SK-N-SH treated with all-trans-retinoic acid at 6 μM for 48 hours (cell line): ENCODE data around the gene GART.

Experiments
- BACH2 ChIP-seq: fragments of 250-450 bp; sonication (Bioruptor Pico); IDR thresholded peaks from 2 replicates; pipeline ENCODE4 v1.9.0; 2021; ENCODE audit warnings: mild to moderate bottlenecking, borderline replicate concordance
- CSDC2 ChIP-seq: fragments of 250-450 bp; sonication (Bioruptor Pico); IDR thresholded peaks from 2 replicates; pipeline ENCODE4 v1.5.0; 2020; ENCODE audit warnings: mild to moderate bottlenecking, moderate library complexity
- CSRNP3 ChIP-seq: fragments of 250-450 bp; sonication (Bioruptor Pico); IDR thresholded peaks from 2 replicates; pipeline ENCODE4 v1.5.1; 2021; ENCODE audit warnings: mild to moderate bottlenecking, moderate library complexity
- PPARA ChIP-seq: fragments of 250-450 bp; sonication (Bioruptor Pico); IDR thresholded peaks from 2 replicates; pipeline ENCODE4 v1.5.0; 2020; ENCODE audit warnings: mild to moderate bottlenecking, borderline replicate concordance
- RARB ChIP-seq: fragments of 250-450 bp; sonication (Bioruptor Pico); IDR thresholded peaks from 2 replicates; pipeline ENCODE4 v1.8.0; 2021; ENCODE audit warnings: mild to moderate bottlenecking, moderate library complexity
- SNAI2 ChIP-seq: fragments of 250-450 bp; sonication (Bioruptor Pico); IDR thresholded peaks from 2 replicates; pipeline ENCODE4 v1.5.0; 2020; ENCODE audit warnings: mild to moderate bottlenecking, moderate library complexity
- TOX ChIP-seq: fragments of 250-450 bp; sonication (Bioruptor Pico); IDR thresholded peaks from 2 replicates; pipeline ENCODE4 v1.8.0; 2021; ENCODE audit warnings: mild to moderate bottlenecking, moderate library complexity, borderline replicate concordance
- TSHZ2 ChIP-seq: fragments of 250-450 bp; sonication (Bioruptor Pico); IDR thresholded peaks from 2 replicates; pipeline ENCODE4 v1.5.0; 2020; ENCODE audit warnings: mild to moderate bottlenecking, moderate library complexity
- ZFP3 ChIP-seq: fragments of 250-450 bp; sonication (Bioruptor Pico); IDR thresholded peaks from 2 replicates; pipeline ENCODE4 v1.5.0; 2020; ENCODE audit warnings: mild to moderate bottlenecking, moderate library complexity
- ZFP30 ChIP-seq: fragments of 450-650 bp; formaldehyde crosslinking; IDR thresholded peaks from 2 replicates; pipeline ENCODE4 v1.5.0; 2022; ENCODE audit warnings: mild to moderate bottlenecking, moderate library complexity
- ZNF565 ChIP-seq: fragments of 450-650 bp; formaldehyde crosslinking; conservative IDR thresholded peaks from 2 replicates; pipeline ENCODE4 v1.5.0; 2020; ENCODE audit warnings: low read depth, mild to moderate bottlenecking, moderate library complexity
- TF ChIP-seq, protein P1 (sequence below): fragments of 250-450 bp; sonication (Bioruptor Pico); IDR thresholded peaks from 2 replicates; pipeline ENCODE4 v1.8.0; 2020; ENCODE audit warnings: mild to moderate bottlenecking, moderate library complexity, borderline replicate concordance
- TF ChIP-seq, protein P2 (sequence below): fragments of 250-450 bp; sonication (Bioruptor Pico); IDR thresholded peaks from 2 replicates; pipeline ENCODE4 v1.8.0; 2021; ENCODE audit warnings: low read depth, mild to moderate bottlenecking, moderate library complexity, borderline replicate concordance

DNA sequence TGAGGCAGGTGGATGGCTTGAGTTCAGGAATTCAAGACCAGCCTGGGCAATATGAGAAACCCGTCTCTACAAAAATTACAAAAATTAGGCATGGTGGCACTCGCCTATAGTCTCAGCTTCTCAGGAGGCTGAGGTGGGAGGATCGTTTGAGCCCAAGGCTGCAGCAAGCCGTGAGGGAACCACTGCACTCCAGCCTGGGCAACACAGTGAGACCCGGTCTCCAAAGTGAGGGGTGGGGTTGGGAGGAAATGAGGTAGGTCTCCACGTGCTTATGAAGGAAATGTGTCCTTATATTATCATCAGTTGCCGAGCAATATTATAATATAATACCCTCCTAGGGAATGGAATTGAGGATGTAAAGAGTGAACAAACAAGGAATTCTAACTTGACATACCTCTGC, 64.9 kb downstream of the GART start:
- TF ChIP-seq CSRNP3 (no peak), RARB (CRISPR knock-in tag) (no peak), ZFP30 (CRISPR knock-in tag) (no peak), TSHZ2 (CRISPR knock-in tag) (no peak), TOX (CRISPR knock-in tag) (no peak), SNAI2 (no peak), ZNF565 (CRISPR knock-in tag) (no peak), ZFP3 (CRISPR knock-in tag) (no peak), PPARA (CRISPR knock-in tag) (no peak), CSDC2 (no peak), BACH2 (no peak)
- TF ChIP-seq, protein P1, sequence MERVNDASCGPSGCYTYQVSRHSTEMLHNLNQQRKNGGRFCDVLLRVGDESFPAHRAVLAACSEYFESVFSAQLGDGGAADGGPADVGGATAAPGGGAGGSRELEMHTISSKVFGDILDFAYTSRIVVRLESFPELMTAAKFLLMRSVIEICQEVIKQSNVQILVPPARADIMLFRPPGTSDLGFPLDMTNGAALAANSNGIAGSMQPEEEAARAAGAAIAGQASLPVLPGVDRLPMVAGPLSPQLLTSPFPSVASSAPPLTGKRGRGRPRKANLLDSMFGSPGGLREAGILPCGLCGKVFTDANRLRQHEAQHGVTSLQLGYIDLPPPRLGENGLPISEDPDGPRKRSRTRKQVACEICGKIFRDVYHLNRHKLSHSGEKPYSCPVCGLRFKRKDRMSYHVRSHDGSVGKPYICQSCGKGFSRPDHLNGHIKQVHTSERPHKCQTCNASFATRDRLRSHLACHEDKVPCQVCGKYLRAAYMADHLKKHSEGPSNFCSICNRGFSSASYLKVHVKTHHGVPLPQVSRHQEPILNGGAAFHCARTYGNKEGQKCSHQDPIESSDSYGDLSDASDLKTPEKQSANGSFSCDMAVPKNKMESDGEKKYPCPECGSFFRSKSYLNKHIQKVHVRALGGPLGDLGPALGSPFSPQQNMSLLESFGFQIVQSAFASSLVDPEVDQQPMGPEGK (CRISPR knock-in tag): no peak
- TF ChIP-seq, protein P2, sequence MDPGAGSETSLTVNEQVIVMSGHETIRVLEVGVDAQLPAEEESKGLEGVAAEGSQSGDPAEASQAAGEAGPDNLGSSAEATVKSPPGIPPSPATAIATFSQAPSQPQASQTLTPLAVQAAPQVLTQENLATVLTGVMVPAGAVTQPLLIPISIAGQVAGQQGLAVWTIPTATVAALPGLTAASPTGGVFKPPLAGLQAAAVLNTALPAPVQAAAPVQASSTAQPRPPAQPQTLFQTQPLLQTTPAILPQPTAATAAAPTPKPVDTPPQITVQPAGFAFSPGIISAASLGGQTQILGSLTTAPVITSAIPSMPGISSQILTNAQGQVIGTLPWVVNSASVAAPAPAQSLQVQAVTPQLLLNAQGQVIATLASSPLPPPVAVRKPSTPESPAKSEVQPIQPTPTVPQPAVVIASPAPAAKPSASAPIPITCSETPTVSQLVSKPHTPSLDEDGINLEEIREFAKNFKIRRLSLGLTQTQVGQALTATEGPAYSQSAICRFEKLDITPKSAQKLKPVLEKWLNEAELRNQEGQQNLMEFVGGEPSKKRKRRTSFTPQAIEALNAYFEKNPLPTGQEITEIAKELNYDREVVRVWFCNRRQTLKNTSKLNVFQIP (CRISPR knock-in tag): no peak
